GM06990 (cell line): ENCODE results near the gene ACO2.
"Not testable (repeated sequence)": the region's sequence is repeated elsewhere in the genome, so short reads cannot be mapped to it uniquely, and the experiment has no call there.

Experiments
- DNase-seq: peaks from one replicate; pipeline ENCODE4 v3.0.0-alpha.2; 2011; ENCODE audit not compliant: insufficient read length; ENCODE audit errors: extremely low read depth
- H3K27me3 ChIP-seq: replicated peaks from 2 replicates; pipeline ENCODE4 v1.6.0; 2011; ENCODE audit warnings: low read length; ENCODE audit not compliant: control insufficient read depth, insufficient read depth
- H3K36me3 ChIP-seq: 2 replicates; pipeline ENCODE4 v1.5.1; 2011; ENCODE audit warnings: low read length; ENCODE audit not compliant: control insufficient read depth, insufficient read depth
- H3K4me3 ChIP-seq: replicated peaks from 2 replicates; pipeline ENCODE4 v1.5.1; 2011; ENCODE audit warnings: low read depth, mild to moderate bottlenecking, control low read depth, low read length
- TF ChIP-seq, protein P1 (sequence below): IDR thresholded peaks from 2 replicates; pipeline ENCODE4 v1.5.1; 2011; ENCODE audit warnings: low read length, control low read depth, mild to moderate bottlenecking, inconsistent platforms; ENCODE audit not compliant: insufficient read depth, poor library complexity, severe bottlenecking

ACO2 gene

DNA sequence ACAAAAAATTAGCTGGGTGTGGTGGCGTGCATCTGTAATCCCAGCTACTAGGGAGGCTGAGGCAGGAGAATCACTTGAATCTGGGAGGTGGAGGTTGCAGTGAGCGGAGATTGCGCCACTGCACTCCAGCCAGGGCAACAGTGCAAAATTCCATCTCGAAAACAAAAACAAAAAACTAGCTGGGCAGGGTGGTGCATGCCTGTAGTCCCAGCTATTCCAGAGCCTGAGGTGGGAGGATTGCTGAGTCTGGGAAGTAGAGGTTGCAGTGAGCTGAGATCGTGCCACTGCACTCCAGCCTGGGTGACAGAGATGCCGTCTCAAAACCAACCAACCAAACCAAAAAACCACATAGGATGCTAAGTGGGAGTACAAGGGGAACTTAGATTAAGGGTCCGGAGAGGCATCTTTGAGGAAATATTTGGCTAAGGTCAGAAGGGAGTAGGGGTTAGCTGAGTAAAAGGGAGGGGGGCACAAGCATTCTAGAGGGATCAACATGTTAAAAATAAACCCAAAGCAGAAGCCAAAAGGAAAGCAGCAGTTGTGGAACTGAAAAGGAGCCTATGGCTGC lies 10.7 kb upstream of the ACO2 start:
- TF ChIP-seq, protein P1, sequence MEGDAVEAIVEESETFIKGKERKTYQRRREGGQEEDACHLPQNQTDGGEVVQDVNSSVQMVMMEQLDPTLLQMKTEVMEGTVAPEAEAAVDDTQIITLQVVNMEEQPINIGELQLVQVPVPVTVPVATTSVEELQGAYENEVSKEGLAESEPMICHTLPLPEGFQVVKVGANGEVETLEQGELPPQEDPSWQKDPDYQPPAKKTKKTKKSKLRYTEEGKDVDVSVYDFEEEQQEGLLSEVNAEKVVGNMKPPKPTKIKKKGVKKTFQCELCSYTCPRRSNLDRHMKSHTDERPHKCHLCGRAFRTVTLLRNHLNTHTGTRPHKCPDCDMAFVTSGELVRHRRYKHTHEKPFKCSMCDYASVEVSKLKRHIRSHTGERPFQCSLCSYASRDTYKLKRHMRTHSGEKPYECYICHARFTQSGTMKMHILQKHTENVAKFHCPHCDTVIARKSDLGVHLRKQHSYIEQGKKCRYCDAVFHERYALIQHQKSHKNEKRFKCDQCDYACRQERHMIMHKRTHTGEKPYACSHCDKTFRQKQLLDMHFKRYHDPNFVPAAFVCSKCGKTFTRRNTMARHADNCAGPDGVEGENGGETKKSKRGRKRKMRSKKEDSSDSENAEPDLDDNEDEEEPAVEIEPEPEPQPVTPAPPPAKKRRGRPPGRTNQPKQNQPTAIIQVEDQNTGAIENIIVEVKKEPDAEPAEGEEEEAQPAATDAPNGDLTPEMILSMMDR = no peak
- H3K27me3 ChIP-seq = no peaks in the 10 kb centered on the region
- no peak overlapping the region for H3K4me3 ChIP-seq
- no peak for DNase-seq
- H3K36me3 ChIP-seq = peaks cover 3% of the 10 kb centered on the region

GRCh38 chr22:41459431-41459830 lies 9.5 kb upstream of the ACO2 start:
- Histone ChIP-seq H3K27me3 (no peaks in the 10 kb centered on the region), H3K4me3 (no peak overlapping the region), H3K36me3 (peaks cover 7% of the 10 kb centered on the region)
- DNase-seq = no peak
- TF ChIP-seq, protein P1 = no peak

DNA sequence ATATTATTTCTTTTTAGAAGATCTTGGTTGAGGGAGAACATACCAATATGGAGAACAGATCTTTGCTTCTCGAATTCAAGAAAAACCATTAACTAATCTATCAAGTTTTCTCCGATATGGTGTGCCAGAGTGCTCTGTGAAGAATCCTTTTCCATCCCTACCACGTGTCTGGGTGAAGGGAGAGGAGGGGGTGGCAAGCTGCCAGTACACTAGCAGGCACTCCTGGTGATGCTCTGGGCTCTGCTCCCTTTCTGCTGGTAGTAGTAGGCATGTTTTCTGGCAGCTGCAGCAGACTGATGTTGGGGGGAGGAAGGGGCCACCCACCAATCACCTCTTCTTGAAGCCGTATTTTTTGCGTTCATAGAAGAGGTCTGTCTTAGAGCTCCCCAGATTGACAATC lies 8.8 kb upstream of the ACO2 start:
- H3K4me3 ChIP-seq, DNase-seq, H3K27me3 ChIP-seq: not testable (repeated sequence)
- peaks cover 11% of the 10 kb centered on the region for H3K36me3 ChIP-seq

GRCh38 chr22:41461901-41462300 lies 7.0 kb upstream of the ACO2 start:
- peaks cover 19% of the 10 kb centered on the region for H3K36me3 ChIP-seq
- no peaks in the 10 kb centered on the region for H3K27me3 ChIP-seq
- DNase-seq = no peak
- H3K4me3 ChIP-seq = no peak overlapping the region
- TF ChIP-seq, protein P1 = no peak

- TF ChIP-seq, protein P1 = no peak
- peak overlapping the region; percentile 91 for H3K4me3 ChIP-seq
- no peak for DNase-seq
- no peaks in the 10 kb centered on the region for H3K27me3 ChIP-seq
- H3K36me3 ChIP-seq = peaks cover 15% of the 10 kb centered on the region
Observed at GRCh38 chr22:41469218-41469851, 418 bp downstream of the ACO2 start.

DNA sequence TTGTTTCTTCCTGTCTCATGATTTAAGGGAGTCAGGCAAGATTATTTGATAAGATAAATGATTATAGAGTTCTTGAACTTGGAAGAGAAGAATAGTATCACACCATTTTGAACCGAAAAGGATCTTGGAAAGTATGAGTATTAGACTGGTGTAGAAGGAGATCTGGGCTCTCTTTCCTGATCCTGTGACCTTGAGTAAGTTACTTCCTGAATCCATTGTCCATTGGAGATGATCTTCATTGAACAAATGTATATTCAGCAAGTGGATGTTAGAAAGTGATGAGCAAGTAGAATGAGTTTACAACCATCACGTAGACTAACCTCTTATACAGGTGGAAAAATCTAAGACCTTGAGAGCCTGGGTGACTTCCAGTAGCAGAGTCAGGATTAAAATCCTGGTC lies 2.0 kb downstream of the ACO2 start:
- TF ChIP-seq, protein P1 = no peak
- H3K27me3 ChIP-seq = no peaks in the 10 kb centered on the region
- DNase-seq = no peak
- H3K4me3 ChIP-seq = no peak overlapping the region
- peaks cover 4% of the 10 kb centered on the region for H3K36me3 ChIP-seq
